Vagina (tissue), 2 donors: ENCODE data around the gene TSPEAR. TPM values are rescaled to one million over a fixed set of nuclear protein-coding genes. Genes with fewer than 3 reads are reported as not detected.

ENCODE experiments used
- DNase-seq, 2 donors: peaks; one replicate each; pipeline ENCODE4 v3.0.0-alpha.2; 2017; ENCODE audit errors: extremely low spot score in 2 of 2
- H3K27ac ChIP-seq: fragments of 200-600 bp; sonication (generic); one replicate; pipeline ENCODE4 v1.5.1; 2019
- H3K27me3 ChIP-seq: fragments of 200-600 bp; sonication (generic); one replicate; pipeline ENCODE4 v1.5.1; 2019
- H3K36me3 ChIP-seq, 2 donors: fragments of 200-600 bp; sonication (generic); one replicate each; pipeline ENCODE4 v1.5.1; 2017 to 2019
- H3K4me1 ChIP-seq: fragments of 200-600 bp; sonication (generic); one replicate; pipeline ENCODE4 v1.5.1; 2019
- H3K4me3 ChIP-seq, 2 donors: fragments of 200-600 bp; sonication (generic); 1 replicate in 1 of 2; 2 replicates in 1 of 2; pipeline ENCODE4 v1.5.1; 2016 to 2019
- H3K9me3 ChIP-seq: fragments of 200-600 bp; sonication (generic); one replicate; pipeline ENCODE4 v1.5.1; 2019
- POLR2A ChIP-seq, 2 donors: fragments of 450-650 bp; IDR thresholded peaks; one replicate each; pipeline ENCODE4 v1.6.1; 2017; ENCODE audit warnings: antibody characterized with exemption in 2 of 2, mild to moderate bottlenecking in 2 of 2, moderate library complexity in 2 of 2
- POLR2AphosphoS5 ChIP-seq, 2 donors: sonication (generic); formaldehyde crosslinking; IDR thresholded peaks; one replicate each; pipeline ENCODE4 v1.9.0; 2017; ENCODE audit warnings: antibody characterized with exemption in 2 of 2, mild to moderate bottlenecking in 2 of 2, low read depth in 1 of 2; ENCODE audit not compliant: insufficient read depth in 1 of 2
- intact Hi-C: fragments of 100-400 bp; cut with DNase I; formaldehyde crosslinking; loops from one replicate; pipeline ENCODE4 v1.15.1; 2023
- total RNA-seq: library from RNA; depleted of rRNA; stranded (reverse); fragments of >200 nt; gene quantifications from one replicate; pipeline ENCODE4 v1.2.3, GENCODE V29; 2016
- TF ChIP-seq, protein P1 (sequence below), 3 experiments: fragments of 450-650 bp in 2 of 3; fragments of 200-600 bp in 1 of 3; sonication (generic) in 1 of 3; IDR thresholded peaks; one replicate each; pipeline ENCODE4 v1.5.1; 2017 to 2019; ENCODE audit warnings: antibody characterized with exemption in 3 of 3, mild to moderate bottlenecking in 2 of 3, moderate library complexity in 2 of 3

TSPEAR gene
- total RNA-seq, 1 donor from 2014 or later, result not detected

- TF ChIP-seq, protein P1, sequence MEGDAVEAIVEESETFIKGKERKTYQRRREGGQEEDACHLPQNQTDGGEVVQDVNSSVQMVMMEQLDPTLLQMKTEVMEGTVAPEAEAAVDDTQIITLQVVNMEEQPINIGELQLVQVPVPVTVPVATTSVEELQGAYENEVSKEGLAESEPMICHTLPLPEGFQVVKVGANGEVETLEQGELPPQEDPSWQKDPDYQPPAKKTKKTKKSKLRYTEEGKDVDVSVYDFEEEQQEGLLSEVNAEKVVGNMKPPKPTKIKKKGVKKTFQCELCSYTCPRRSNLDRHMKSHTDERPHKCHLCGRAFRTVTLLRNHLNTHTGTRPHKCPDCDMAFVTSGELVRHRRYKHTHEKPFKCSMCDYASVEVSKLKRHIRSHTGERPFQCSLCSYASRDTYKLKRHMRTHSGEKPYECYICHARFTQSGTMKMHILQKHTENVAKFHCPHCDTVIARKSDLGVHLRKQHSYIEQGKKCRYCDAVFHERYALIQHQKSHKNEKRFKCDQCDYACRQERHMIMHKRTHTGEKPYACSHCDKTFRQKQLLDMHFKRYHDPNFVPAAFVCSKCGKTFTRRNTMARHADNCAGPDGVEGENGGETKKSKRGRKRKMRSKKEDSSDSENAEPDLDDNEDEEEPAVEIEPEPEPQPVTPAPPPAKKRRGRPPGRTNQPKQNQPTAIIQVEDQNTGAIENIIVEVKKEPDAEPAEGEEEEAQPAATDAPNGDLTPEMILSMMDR (IDR thresholded peaks at IDR 0.05), result no peak
- TF ChIP-seq POLR2A (IDR thresholded peaks at IDR 0.05), result no peak
- TF ChIP-seq POLR2AphosphoS5 (IDR thresholded peaks at IDR 0.05; ENCODE audit: insufficient read depth in 1 of 2, low read depth in 1 of 2), result no peak
- peaks cover 4% of the 10 kb centered on the region for H3K4me1 ChIP-seq
- no peaks in the 10 kb centered on the region for H3K27me3 ChIP-seq
- H3K9me3 ChIP-seq, result no peaks in the 10 kb centered on the region
- H3K4me3 ChIP-seq, result no peak overlapping the region
- no peaks in the 10 kb centered on the region for H3K36me3 ChIP-seq
- no peak for DNase-seq
- intact Hi-C loops, result no loop called here
- H3K27ac ChIP-seq, result no peak overlapping the region
Observed at GRCh38 chr21:44758141-44758561, 46.8 kb upstream of the TSPEAR start.

- H3K4me3 ChIP-seq, result no peak overlapping the region
- DNase-seq, result no peak
- H3K27me3 ChIP-seq, result no peaks in the 10 kb centered on the region
- H3K4me1 ChIP-seq, result peaks cover 5% of the 10 kb centered on the region
- intact Hi-C loops, result no loop called here
- H3K36me3 ChIP-seq, result no peaks in the 10 kb centered on the region
- H3K27ac ChIP-seq, result no peak overlapping the region
- TF ChIP-seq POLR2A (IDR thresholded peaks at IDR 0.05) (no peak), POLR2AphosphoS5 (IDR thresholded peaks at IDR 0.05; ENCODE audit: insufficient read depth in 1 of 2, low read depth in 1 of 2) (no peak)
- TF ChIP-seq, protein P1 (IDR thresholded peaks at IDR 0.05), result no peak
- H3K9me3 ChIP-seq, result no peaks in the 10 kb centered on the region
Observed at GRCh38 chr21:44757731-44758130, 46.4 kb upstream of the TSPEAR start.

DNA sequence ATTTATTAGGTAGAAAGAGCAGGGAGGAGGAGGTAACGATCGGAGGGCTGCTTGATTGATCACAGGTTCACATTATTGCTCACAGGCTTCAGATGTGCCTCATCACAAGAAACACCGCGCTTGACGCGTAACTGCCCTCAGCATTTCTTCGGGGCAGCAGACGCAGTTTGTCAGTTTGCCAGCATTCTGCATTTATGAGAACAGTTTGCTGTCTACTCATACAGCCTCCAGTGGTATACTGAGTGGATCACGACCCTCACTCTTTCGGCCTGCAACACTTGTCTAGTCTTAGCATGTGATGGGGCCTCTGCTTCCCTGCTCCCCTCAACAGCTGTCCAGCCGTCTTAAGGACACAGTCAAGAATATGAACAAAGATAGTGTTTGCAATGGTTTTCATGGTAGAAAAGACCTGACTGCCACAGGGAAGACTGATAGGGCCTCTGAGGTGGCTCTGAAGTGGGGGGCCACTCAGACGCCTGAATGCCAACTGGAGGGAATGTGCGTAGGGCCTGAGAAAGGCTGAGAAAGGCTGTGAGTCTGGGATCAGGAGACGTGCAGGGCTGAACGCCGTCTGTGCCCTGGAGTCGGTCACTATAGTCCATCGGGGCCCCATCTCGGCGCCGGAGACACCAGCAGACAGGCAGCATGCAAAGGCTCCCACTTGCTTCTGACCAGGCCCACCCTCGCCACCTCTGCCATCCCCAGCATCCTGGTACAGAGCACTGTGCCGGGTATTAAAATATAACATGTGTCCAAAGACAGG is 45.2 kb upstream of the TSPEAR start:
- Histone ChIP-seq H3K4me3 (no peak overlapping the region), H3K27me3 (no peaks in the 10 kb centered on the region), H3K36me3 (no peaks in the 10 kb centered on the region), H3K27ac (no peak overlapping the region), H3K4me1 (peaks cover 13% of the 10 kb centered on the region), H3K9me3 (no peaks in the 10 kb centered on the region)
- intact Hi-C loops, result no loop called here
- DNase-seq, result no peak
- TF ChIP-seq POLR2AphosphoS5 (IDR thresholded peaks at IDR 0.05; ENCODE audit: insufficient read depth in 1 of 2, low read depth in 1 of 2) (no peak), POLR2A (IDR thresholded peaks at IDR 0.05) (no peak)
- TF ChIP-seq, protein P1 (IDR thresholded peaks at IDR 0.05), result no peak

- H3K27ac ChIP-seq, result no peak overlapping the region
- H3K36me3 ChIP-seq, result no peaks in the 10 kb centered on the region
- no peak for DNase-seq
- peaks cover 13% of the 10 kb centered on the region for H3K4me1 ChIP-seq
- H3K4me3 ChIP-seq, result no peak overlapping the region
- no peaks in the 10 kb centered on the region for H3K9me3 ChIP-seq
- TF ChIP-seq, protein P1 (IDR thresholded peaks at IDR 0.05), result no peak
- no peak for TF ChIP-seq POLR2AphosphoS5 (IDR thresholded peaks at IDR 0.05; ENCODE audit: insufficient read depth in 1 of 2, low read depth in 1 of 2)
- TF ChIP-seq POLR2A (IDR thresholded peaks at IDR 0.05), result no peak
- intact Hi-C loops, result no loop called here
- no peaks in the 10 kb centered on the region for H3K27me3 ChIP-seq
Observed at GRCh38 chr21:44755227-44755626, 43.9 kb upstream of the TSPEAR start.

DNA sequence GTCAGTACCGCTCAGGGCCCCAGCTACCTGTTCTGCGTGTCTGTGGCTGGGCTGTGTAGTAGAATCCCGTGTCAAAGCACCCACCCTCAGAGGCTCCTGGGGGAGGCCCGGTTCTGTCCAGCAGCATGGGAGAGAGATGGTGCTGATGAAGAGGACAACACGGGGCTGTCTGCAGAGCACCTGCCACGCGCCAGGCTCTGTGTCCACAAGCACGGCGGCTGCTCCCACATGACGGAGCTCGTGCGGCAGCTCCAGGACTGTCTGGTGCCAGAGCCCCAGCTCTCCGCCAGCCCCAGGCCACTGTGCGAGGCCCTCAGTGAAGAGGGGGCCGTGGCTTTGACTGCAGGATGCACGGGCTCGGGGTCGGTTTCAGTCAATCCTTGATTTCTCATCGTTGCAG is 42.0 kb upstream of the TSPEAR start:
- H3K4me1 ChIP-seq, result peaks cover 27% of the 10 kb centered on the region
- intact Hi-C loops, result no loop called here

More for the DNA sequence above, 42.0 kb upstream of the TSPEAR start:
- Histone ChIP-seq H3K9me3 (no peaks in the 10 kb centered on the region), H3K4me3 (no peak overlapping the region), H3K36me3 (no peaks in the 10 kb centered on the region), H3K27me3 (no peaks in the 10 kb centered on the region), H3K27ac (no peak overlapping the region)
- TF ChIP-seq, protein P1 (IDR thresholded peaks at IDR 0.05), result no peak
- TF ChIP-seq POLR2A (IDR thresholded peaks at IDR 0.05) (no peak), POLR2AphosphoS5 (IDR thresholded peaks at IDR 0.05; ENCODE audit: insufficient read depth in 1 of 2, low read depth in 1 of 2) (no peak)
- no peak for DNase-seq
